ENCODE measurements around the gene ATG9A.

ATG9A gene

GRCh38 chr2:219213486-219214071 is 15.9 kb downstream of the ATG9A start:
- no peak for TF ChIP-seq POLR2AphosphoS5 (IDR thresholded peaks at IDR 0.05; ENCODE audit: low read depth)
- TF ChIP-seq CTCF (IDR thresholded peaks at IDR 0.05; ENCODE audit: insufficient read depth, low read length) = no peak
- TF ChIP-seq REST (IDR thresholded peaks at IDR 0.05; ENCODE audit: insufficient replicate concordance, low read depth) = no peak
- no peak for TF ChIP-seq GABPA (IDR thresholded peaks at IDR 0.05; ENCODE audit: low read depth)
- Histone ChIP-seq H3K27me3 (ENCODE audit: insufficient read depth, poor library complexity, severe bottlenecking) (peaks cover 2% of the 10 kb centered on the region), H3K4me3 (replicated peaks; ENCODE audit: insufficient read depth, low read length) (no peak overlapping the region), H3K27ac (replicated peaks) (no peak overlapping the region)
- DNase-seq (ENCODE audit: low read depth in 1 of 2, low spot score in 1 of 2) = no peak

- TF ChIP-seq POLR2AphosphoS5 (IDR thresholded peaks at IDR 0.05; ENCODE audit: low read depth) (no peak), CTCF (IDR thresholded peaks at IDR 0.05; ENCODE audit: insufficient read depth, low read length) (no peak), REST (IDR thresholded peaks at IDR 0.05; ENCODE audit: insufficient replicate concordance, low read depth) (no peak), SPI1 (IDR thresholded peaks at IDR 0.05; ENCODE audit: borderline replicate concordance, low read depth) (no peak), GABPA (IDR thresholded peaks at IDR 0.05; ENCODE audit: low read depth) (no peak)
- Histone ChIP-seq H3K4me3 (replicated peaks; ENCODE audit: insufficient read depth, low read length) (no peak overlapping the region), H3K27me3 (ENCODE audit: insufficient read depth, poor library complexity, severe bottlenecking) (no peaks in the 10 kb centered on the region), H3K27ac (replicated peaks) (no peak overlapping the region)
- no peak for DNase-seq (ENCODE audit: low read depth in 1 of 2, low spot score in 1 of 2)
Measured at GRCh38 chr2:219213026-219213415, 16.4 kb downstream of the ATG9A start.

- H3K27ac ChIP-seq (replicated peaks) = no peak overlapping the region
- H3K27me3 ChIP-seq (ENCODE audit: insufficient read depth, poor library complexity, severe bottlenecking) = no peaks in the 10 kb centered on the region
- TF ChIP-seq GABPA (IDR thresholded peaks at IDR 0.05; ENCODE audit: low read depth) (no peak), REST (IDR thresholded peaks at IDR 0.05; ENCODE audit: insufficient replicate concordance, low read depth) (no peak), CTCF (IDR thresholded peaks at IDR 0.05; ENCODE audit: insufficient read depth, low read length) (no peak), SPI1 (IDR thresholded peaks at IDR 0.05; ENCODE audit: borderline replicate concordance, low read depth) (no peak), POLR2AphosphoS5 (IDR thresholded peaks at IDR 0.05; ENCODE audit: low read depth) (no peak)
- DNase-seq (ENCODE audit: low read depth in 1 of 2, low spot score in 1 of 2) = no peak
- no peak overlapping the region for H3K4me3 ChIP-seq (replicated peaks; ENCODE audit: insufficient read depth, low read length)
Measured at GRCh38 chr2:219210886-219211362, 18.5 kb downstream of the ATG9A start.
